ENCODE data around the gene LRRTM1.

LRRTM1 gene

GRCh38 chr2:80303909-80304837, at the start of gene LRRTM1:
TSS of gene LRRTM1 (minus strand) at chr2:80304752. CDS start at chr2:80303819, 933 bp downstream.
- no peak for DNase-seq (ENCODE audit: low read depth)

- DNase-seq (ENCODE audit: low read depth), result no peak
These were observed 46.7 kb upstream of the LRRTM1 start for GRCh38 chr2:80351231-80351630.

GRCh38 chr2:80348953-80349352, 44.4 kb upstream of the LRRTM1 start:
- no peak for DNase-seq (ENCODE audit: low read depth)

GRCh38 chr2:80348078-80348477, 43.5 kb upstream of the LRRTM1 start:
- no peak for DNase-seq (ENCODE audit: low read depth)

- DNase-seq (ENCODE audit: low read depth), result no peak
These were observed 35.5 kb upstream of the LRRTM1 start for GRCh38 chr2:80340022-80340421.

- no peak for DNase-seq (ENCODE audit: low read depth)
These were observed 34.2 kb upstream of the LRRTM1 start for GRCh38 chr2:80338794-80339193.

GRCh38 chr2:80335411-80335810, 30.9 kb upstream of the LRRTM1 start:
- DNase-seq (ENCODE audit: low read depth), result no peak

GRCh38 chr2:80333886-80334285, 29.3 kb upstream of the LRRTM1 start:
- DNase-seq (ENCODE audit: low read depth), result no peak

GRCh38 chr2:80330527-80331450, 26.2 kb upstream of the LRRTM1 start:
- no peak for DNase-seq (ENCODE audit: low read depth)

GRCh38 chr2:80329491-80329890, 24.9 kb upstream of the LRRTM1 start:
- no peak for DNase-seq (ENCODE audit: low read depth)

GRCh38 chr2:80328159-80328571, 23.6 kb upstream of the LRRTM1 start:
- DNase-seq (ENCODE audit: low read depth), result no peak

GRCh38 chr2:80326861-80327260, 22.3 kb upstream of the LRRTM1 start:
- DNase-seq (ENCODE audit: low read depth), result no peak

GRCh38 chr2:80326214-80326613, 21.7 kb upstream of the LRRTM1 start:
- no peak for DNase-seq (ENCODE audit: low read depth)

- no peak for DNase-seq (ENCODE audit: low read depth)
These were observed 20.0 kb upstream of the LRRTM1 start for GRCh38 chr2:80324525-80324924.

- no peak for DNase-seq (ENCODE audit: low read depth)
These were observed 19.1 kb upstream of the LRRTM1 start for GRCh38 chr2:80323610-80324009.

- DNase-seq (ENCODE audit: low read depth), result no peak
These were observed 18.4 kb upstream of the LRRTM1 start for GRCh38 chr2:80322958-80323357.

GRCh38 chr2:80322311-80322920, 17.9 kb upstream of the LRRTM1 start:
- DNase-seq (ENCODE audit: low read depth), result no peak

GRCh38 chr2:80312282-80312839, 7.8 kb upstream of the LRRTM1 start:
- DNase-seq (ENCODE audit: low read depth), result no peak

- no peak for DNase-seq (ENCODE audit: low read depth)
These were observed 6.8 kb upstream of the LRRTM1 start for GRCh38 chr2:80311304-80311703.

- DNase-seq (ENCODE audit: low read depth), result no peak
These were observed 1.3 kb downstream of the LRRTM1 start for GRCh38 chr2:80303006-80303908.

Measured in activated T-helper 9 cell treated with anti-CD3 and anti-CD28 coated beads, Interleukin-2, amount 50 U/mL, for 16 hours (primary cell).